Nucleus accumbens (tissue), 56 donors: ENCODE data around the gene PRRT3.

Experiments used
- DNase-seq, 56 donors: peaks; one replicate each; lab custom pipeline; 2025; lab: John Stamatoyannopoulos, UW

Gene PRRT3

DNA sequence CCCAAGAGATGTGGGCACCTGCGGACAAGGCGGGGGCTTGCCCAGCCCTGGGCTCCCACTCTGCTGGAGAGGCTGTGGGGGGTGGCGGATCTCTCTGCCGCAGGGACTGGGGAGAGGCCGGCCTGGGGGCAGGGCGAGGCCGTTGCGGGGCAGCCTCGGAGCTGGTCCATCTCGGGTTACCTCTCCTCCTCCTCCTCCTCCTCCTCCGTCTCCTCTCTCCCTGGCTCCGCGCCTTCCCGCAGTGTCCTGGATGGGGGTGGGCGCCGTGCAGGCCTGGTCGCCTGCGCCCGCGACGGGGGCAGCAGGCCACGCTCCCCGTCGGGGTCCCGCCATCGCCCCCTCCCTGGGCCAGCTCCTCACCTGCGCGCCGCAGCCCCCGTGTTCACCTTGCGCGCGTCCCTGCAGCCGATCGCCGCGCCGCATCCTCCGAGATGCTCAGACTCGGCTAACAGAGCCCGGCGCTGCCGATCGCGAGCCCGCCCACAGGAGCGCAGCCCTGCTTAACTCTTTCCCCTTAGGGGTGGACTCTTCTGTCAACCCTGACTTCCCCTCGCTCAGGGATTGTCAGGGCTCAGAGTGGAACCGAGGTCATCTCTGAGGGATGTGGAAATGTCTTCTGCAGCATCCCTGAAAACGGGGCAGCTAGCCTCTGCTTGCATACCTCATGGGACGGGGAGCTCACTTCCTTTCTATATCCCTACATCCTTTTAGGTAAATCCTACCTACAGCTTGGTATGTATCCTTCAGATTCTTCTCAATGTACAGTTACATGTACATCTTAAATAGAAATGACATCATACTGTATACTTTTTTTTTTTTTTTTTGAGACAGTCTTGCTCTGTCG, at the start of gene PRRT3:
Gene PRRT3, minus strand, starts transcription at position 447 of the 844 bp plus-strand sequence. CDS start 2,293 bp downstream, outside the sequence.
- DNase-seq: peak in 21 of 56 donors; percentile 12 to 71 (median 44)

DNA sequence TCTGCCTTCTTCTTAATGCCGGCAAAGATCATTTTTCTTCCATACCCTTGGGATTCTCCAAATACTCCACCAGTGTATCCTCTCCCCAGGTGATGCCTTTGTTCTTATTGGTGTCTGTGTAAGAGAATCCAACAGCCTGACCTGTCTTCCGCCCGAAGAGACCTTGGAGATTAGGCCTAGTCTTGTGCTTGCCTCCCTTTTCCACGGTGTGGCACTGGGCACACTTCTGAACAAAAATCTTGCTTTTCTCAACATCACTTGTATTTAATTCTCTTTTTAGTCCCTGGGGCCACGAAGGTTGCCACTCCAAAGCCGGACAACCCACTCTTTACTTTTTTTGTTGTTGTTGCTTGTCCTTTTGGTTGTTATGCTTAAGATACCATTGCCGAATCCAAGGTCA, 48.5 kb upstream of the PRRT3 start:
- no peak for DNase-seq

DNA sequence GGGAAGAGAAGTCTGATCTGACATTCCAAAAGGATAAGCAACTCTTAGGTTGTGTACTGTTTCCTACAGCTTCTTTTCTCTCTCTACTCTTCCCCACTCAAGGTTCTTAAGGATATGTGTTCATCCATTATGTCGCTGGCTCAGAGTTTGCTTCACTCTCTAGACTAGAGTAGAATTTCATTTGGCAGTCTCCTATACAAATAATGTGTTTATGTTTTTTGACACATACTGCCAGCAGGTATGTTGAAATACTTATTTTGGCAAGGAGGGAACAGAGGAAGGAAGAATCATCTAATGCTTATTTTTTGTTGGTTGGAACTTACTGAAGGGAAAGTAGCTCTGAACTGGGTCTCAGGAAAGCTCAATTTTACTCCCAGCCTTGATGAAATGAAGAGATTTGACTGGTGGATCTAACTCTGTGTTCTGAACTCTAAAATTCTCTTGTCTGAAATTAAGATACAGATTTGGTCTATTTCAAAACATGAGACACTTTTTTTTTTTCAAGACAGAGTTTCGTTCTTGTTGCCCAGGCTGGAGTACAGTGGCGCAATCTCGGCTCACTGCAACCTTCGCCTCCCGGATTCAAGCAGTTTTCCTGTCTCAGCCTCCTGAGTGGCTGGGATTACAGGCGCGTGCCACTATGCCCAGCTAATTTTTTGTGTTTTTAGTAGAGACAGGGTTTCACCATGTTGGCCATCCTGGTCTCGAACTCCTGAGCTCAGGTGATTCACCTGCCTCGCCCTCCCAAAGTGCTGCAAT, 42.1 kb upstream of the PRRT3 start:
- DNase-seq: no peak

DNA sequence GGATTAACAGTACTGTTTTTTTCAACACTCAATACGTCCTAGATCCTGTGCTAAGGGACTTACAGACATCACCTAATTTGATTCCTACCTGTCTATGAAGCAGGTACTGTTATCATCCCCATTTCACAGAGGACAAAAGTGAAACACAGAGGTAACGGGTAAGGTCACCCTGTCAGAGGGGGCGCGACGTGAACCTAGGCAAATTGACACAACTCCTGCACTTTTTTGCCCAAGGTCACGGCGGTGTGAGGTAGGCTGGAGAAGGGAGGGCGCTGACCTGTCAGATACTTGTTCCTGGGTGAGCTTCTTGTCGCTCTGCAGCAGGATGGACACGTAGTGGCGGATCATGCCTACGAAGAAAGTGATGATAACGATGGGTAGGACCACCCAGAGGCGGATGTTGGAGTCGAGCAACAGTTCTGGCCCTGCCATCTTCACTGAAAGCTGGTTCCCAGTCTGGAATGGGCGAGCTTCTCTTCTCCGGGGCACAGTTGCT, 34.1 kb upstream of the PRRT3 start:
- no peak for DNase-seq

DNA sequence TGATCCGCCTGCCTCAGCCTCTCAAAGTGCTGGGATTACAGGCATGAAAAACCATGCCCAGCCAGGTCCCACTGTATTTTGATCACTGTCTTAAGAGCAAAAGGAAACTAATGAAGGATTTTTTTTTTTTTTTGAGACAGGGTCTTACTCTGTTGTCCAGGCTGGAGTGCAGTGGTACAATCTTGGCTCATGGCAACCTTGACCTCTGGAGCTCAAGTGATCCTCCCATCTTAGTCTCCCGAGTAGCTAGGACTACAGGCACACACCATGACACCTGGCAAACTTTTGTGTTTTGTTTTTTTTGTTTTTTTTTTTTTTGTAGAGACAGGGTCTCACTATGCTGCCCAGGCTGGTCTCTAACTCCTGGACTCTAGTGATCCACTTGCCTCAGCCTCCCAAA, 28.0 kb upstream of the PRRT3 start:
- DNase-seq: no peak

DNA sequence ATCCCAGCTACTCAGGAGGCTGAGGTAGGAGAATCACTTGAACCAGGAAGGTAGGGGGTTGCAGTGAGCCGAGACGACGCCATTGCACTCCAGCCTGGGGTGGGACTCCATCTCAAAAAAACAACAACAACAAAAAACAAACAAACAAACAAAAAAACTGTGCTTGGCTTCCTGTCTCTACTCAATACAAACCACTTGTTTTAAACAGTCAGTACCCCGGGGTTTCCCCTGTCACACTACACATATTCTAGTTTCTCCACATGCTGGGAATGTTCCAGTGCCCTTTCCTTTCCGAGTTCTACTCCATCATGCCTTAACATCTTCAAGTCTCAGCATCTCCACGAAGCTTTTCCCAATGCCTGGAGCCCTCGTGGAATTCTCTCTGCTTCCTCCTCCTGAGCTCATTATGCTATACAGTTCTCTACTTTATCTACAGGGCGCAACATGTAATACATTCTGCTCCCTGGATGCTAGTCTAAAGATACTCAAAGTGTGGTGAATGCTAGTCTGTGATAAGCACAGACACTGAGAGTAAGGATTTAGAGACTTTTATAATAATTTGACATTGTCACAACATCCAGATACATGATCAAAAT, 26.6 kb upstream of the PRRT3 start:
- DNase-seq: no peak

DNA sequence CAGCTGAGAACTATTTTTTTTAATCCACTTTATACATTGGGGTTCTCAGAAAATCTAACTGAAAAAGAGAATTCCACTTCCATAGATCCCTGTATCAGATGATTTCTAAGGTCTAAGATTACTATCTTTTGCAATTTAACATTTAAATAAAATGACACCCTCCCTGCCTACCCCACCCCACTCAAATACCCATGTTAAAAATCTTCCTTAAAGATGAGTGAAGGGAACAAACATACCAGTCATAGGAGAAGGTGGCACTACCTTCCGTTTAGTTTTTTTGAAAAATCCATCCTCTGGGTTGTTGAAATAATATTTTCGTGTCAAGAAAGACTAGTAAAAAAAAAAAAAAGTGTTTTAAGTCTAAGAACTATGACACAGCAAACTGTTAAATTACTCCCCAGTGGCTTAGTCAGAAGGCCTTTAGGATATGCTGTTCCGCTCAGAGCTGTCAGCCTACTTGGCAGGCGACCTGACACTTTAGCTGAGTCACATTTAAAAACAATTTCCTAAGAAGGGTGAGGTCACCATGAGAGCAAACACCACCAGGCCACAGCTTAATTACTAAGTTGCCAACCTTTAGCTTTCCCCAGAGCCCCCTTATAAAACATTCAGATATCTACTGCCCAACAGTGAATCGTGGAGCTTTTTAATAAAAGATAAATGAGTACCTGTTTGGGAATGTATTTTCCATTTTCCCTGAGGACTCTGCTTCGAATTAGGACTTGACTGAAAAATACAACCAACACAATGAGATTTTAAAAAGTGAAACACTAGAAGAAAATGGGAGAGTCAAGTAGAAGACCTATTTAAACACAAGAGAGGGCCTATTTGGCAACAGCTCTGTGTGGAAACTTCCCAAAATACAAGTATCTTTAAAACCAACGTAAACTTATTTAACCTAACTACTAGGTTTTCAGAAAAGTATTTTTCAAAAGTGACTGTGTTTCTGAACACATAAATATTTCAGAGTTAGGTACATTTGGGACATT, 24.8 kb upstream of the PRRT3 start:
- DNase-seq: peak in 25 of 56 donors; percentile 2 to 54 (median 22)

DNA sequence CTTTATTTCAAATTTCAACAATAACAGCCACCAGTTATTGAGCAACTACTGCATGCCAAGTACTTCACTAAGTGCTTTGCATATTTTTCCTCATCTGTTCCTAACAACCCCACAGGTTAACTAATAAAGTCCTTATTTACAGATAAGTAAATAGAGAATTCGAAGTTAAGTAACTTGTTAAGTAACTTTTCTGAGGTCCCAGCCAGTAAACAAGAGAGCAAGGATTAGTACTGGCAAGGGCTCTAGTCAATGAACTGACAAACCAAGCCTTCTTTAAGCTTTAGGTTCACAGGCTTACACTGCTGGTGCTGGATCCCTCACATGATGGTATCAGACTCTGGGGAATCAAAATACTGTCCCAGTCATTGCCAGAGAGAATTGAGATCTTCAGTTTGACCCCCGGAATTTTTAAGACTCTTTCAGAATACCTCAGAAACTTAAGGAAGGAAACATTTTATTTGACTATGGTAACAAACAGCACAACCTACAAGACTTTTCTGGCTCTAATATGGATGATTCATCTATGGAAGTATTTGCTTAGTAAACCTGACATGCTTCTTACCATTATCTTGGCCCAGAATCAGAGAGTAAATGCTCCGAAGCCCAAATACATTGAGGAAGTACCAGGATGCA, 17.9 kb upstream of the PRRT3 start:
- DNase-seq: no peak

DNA sequence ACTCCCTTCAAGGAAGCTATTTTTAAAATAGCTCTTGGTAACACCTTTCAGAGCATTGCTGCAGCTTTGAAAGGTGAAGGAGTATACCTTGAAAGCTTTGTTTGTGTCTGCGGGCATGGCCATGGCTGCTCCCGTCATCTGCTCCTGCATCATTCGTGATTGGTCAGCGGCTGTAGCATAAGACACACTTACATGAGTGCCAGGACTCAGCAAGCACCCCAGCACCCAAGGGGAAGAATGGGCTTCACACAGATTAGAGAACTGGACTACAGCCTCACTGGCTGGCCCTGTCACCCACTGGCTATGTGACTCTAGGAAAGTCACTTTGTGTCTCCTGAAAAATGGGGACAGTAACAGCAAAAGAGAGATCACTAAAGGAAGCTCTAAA, 17.4 kb upstream of the PRRT3 start:
- no peak for DNase-seq

DNA sequence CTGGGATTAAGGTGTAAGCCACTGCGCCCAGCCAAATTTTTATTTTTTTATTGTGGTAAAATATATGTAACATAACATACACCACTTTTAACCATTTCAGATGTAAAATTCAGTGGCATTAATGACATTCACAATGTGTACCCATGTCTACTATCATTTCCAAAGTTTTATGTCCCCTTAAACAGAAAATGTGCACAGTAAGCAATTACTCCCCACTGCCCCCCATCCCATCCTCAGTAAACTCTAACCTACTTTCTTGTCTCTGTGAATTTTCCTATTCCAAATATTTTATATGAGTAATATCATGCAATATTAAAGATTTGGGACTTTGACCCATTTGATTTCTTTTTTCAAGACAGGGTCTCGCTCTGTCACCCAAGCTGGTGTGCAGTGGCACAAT, 14.6 kb upstream of the PRRT3 start:
- no peak for DNase-seq

DNA sequence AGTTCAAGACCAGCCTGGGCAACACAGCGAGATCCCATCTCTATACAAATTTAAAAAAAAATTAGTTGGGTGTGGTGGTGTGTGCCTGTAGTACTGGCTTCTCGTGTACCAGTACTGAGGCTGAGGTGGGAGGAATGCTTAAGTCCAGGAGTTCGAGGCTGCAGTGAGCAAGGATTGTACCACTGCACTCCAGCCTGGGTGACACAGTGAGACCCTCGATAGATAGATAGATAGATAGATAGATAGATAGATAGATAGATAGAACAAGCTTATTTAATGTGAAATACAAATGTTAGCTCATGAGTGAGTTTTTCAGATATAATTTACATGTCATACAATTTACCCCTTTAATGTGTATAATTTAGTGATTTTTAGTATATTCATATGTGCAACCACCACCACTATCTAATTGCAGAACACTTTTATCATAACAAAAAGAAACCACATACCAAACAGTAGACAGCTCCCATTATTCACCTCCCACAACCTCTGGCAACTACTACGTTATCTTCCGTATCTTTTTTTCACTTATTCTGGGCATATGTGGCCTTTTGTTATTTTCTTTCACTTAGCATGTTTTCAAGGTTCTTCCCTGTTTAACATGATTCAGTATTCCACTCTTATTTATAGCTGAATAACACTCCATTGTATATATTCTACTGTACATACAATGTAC, 13.1 kb upstream of the PRRT3 start:
- no peak for DNase-seq

DNA sequence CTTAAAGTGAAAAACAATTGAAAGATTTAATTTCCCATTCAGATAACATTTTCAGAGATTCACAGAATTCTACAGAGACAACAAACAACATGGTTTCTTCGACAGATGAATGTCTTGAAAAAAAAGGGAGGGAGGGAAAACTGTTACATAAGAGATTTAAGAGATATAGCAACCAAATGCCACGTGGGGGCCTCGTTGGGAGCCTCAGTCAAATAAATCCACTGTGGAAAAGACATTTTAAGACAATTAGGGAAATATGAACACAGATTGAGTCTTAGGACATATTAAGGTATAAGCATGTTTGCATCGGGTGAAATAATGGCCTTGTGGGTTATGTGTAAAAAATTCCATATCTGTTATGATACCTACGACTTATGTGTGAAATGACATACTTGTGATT, 5.0 kb upstream of the PRRT3 start:
- peak in 6 of 56 donors; percentile 14 to 58 (median 31) for DNase-seq

DNA sequence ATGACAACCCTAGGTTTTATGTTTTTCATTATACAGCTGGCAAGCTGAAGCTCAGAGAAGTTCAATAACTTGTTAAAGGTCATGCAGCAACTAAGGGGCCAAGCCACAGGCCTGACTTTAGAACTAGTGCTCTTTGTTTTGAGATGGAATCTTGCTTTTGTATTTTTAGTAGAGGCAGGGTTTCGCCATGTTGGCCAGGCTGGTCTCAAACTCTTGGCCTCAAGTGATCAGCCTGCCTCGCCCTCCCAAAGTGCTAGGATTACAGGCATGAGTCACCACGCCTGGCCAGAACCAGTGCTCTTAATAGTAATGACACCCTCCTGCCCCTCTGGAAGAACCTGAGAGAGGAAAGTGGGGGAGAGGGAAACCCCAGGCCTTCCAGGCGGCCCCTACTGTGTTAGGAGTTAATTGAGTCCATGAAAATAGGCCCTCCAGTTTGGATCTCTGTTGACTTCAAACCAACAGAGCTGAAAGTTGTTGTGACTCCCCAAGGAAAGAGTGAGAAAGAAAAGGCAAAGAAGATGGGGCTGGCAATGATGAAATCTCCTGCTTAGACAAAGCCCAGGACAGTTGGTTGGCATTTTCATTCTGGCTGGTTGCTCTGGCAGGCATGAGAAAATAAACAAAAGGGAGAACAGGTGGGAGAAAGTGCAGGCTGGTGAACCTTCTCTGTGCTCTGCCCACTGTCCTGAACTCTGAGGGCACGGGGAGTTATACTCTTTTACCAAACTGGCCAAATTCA, 3.6 kb upstream of the PRRT3 start:
- DNase-seq: no peak

DNA sequence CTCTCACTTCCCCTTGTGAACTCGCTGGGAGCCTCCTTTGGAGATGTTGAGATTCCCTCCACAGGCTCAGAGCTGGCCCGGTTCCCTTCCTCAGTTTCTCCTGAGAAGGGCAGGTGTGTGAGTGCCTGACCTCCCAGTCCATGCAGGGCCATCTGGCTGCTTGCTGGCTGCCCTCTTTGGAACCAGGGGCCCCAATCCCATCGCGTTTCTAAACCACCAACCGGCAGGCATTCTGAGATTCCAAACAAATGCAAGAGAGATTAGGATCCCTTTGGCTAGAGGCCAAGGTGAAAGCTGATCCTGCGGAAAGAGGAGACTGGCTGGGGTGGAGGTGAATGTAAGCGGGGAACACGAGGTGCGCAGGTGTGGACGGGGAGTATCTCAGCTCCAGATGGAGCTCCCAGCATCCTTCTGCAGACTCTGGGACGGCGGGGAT, 2.9 kb upstream of the PRRT3 start:
- no peak for DNase-seq

DNA sequence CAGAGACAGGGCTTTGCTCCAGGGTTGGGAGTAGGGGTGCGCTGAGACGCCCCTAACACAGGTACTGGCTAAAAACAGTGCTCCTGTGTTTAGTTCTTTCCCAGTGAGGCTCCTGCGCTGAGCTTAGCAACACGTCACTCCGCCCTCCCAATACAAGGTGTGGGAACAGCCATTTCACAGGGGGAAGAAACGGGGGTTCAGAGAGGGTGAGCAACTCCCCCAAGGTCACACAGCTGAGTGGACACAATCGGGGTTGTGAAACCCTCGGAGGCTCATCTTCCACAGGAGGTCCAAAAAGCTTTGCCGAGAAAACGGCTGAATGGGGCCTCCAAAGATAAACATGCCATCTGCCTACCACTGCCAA, 628 bp downstream of the PRRT3 start:
- peak in 10 of 56 donors; percentile 11 to 45 (median 35) for DNase-seq

DNA sequence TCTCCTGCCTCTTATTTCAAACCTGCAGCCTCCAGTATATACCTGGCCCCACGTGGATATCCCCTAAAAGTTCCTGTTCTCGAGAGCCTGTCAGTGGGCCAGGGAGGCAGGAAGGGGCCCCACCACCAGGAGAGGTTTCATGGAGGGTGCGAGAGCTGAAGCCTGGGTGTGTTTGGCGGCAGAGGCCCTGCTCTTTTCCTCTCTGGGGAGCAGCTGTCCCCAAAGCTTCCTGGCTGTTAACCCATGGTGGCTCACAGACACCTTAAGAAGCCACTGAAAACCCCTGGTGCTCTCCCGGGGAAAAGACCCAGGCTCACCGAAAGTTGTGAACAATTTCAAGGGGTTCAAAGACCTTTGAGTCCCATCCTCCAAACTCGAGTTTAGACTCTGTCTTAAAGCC, 1.1 kb downstream of the PRRT3 start:
- no peak for DNase-seq

DNA sequence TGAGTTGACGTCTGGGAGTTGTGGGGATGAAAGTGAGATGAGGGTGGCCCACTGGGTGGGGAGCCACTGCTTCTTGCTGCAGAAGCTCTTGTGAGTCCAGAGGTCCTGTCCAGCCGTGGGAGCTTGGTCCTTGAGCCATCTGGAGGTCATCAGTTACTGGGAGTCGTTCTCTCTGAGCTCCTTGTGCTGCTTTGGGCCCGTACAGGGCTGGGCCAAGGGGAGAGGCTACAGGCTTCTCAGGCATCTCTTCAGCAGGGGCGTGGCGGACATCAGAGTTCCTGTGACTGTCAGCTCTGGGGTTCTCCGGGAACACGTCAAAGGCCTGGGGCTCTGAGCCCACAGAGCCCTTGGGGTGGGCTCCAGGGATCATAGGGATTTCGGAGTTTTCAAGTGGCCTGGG, 2.6 kb downstream of the PRRT3 start:
- no peak for DNase-seq

DNA sequence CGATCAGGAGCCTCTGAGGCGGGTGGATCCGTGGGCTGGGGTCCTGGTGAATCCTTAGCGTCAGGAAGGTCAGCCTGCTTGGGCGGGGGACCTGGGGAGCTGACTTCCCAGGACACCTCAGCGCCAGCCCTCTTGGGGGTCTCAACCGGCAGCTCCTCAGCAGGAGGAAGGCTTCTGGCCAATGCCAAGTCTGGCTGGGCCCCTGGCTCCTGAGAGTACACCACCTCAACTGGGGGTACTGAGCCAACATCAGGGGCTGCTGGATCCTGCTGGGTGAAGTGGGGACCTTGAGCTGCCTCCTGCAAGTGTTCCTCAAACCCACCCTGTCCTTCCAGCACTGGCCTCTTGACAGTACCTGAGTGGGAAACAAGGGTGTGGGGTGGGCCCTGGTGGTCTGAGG, 3.1 kb downstream of the PRRT3 start:
- no peak for DNase-seq
